OCI-LY1 (cell line): ENCODE measurements around the gene KCNE2.

Source experiments
- EZH2 ChIP-seq: fragments of 200-600 bp; sonication (generic), shearing (Covaris generic); IDR thresholded peaks from 2 replicates; pipeline ENCODE4 v1.8.0; 2017; ENCODE audit warnings: borderline replicate concordance, mixed run types, mild to moderate bottlenecking, antibody characterized with exemption, low read length, moderate library complexity, mixed read lengths
- TF ChIP-seq, protein P1 (sequence below): fragments of 200-600 bp; sonication (generic), shearing (Covaris generic); IDR thresholded peaks from 2 replicates; pipeline ENCODE4 v1.5.1; 2017; ENCODE audit warnings: mild to moderate bottlenecking, antibody characterized with exemption, low read length, moderate library complexity, mixed read lengths

DNA sequence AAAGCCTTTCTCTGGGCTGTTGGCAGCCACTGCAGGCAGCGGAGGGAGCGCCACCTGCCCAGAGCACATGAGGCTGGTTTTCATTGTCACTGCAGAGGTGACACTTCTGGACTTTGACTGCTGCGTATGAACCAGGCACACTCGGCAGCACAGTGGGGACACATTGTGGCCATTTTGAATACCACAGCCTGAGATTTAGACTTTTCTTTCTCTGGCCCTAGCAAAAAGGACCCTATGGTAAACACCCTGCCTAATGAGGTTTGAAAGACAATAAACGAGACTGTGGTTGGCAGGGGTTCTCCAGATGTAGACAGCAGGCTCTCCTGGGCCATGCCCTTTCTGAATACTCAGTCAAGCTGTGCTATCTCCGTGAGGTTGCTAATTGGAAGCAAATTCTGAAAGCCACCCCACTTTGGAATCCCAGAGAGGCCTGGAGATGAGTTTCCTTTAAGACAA is 12.0 kb upstream of the KCNE2 start:
- TF ChIP-seq, protein P1, sequence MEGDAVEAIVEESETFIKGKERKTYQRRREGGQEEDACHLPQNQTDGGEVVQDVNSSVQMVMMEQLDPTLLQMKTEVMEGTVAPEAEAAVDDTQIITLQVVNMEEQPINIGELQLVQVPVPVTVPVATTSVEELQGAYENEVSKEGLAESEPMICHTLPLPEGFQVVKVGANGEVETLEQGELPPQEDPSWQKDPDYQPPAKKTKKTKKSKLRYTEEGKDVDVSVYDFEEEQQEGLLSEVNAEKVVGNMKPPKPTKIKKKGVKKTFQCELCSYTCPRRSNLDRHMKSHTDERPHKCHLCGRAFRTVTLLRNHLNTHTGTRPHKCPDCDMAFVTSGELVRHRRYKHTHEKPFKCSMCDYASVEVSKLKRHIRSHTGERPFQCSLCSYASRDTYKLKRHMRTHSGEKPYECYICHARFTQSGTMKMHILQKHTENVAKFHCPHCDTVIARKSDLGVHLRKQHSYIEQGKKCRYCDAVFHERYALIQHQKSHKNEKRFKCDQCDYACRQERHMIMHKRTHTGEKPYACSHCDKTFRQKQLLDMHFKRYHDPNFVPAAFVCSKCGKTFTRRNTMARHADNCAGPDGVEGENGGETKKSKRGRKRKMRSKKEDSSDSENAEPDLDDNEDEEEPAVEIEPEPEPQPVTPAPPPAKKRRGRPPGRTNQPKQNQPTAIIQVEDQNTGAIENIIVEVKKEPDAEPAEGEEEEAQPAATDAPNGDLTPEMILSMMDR = peak; percentile 87
- no peak for TF ChIP-seq EZH2
